ENCODE results near the gene IFI35. TPM values are rescaled to one million over a fixed set of nuclear protein-coding genes. Genes with fewer than 3 reads are reported as not detected.

Gene IFI35
- total RNA-seq, 4 donors from 2014 or later = 5.9 to 24.4 (median 13.6) TPM

- H3K9me3 ChIP-seq = no peaks in the 10 kb centered on the region
- TF ChIP-seq POLR2A (IDR thresholded peaks at IDR 0.05) (no peak), CTCF (IDR thresholded peaks at IDR 0.05) (no peak)
- H3K27ac ChIP-seq = no peak overlapping the region
- WGBS, 2 donors = 93 to 96% methylated on average over 5 to 7 of the region's 7 CpGs
- H3K27me3 ChIP-seq = no peaks in the 10 kb centered on the region
- no peak overlapping the region for H3K4me3 ChIP-seq
- H3K36me3 ChIP-seq = peaks cover 0 to 36% (median 0%) of the 10 kb centered on the region in 3 donors
- H3K4me1 ChIP-seq = no peaks in the 10 kb centered on the region
- intact Hi-C loops (cut with DNase I) = no loop called here
- no peak for DNase-seq
These were observed 49.5 kb downstream of the IFI35 start for GRCh38 chr17:43056051-43056450.

- H3K36me3 ChIP-seq = peaks cover 0 to 13% (median 0%) of the 10 kb centered on the region in 3 donors
- DNase-seq = no peak
- H3K27ac ChIP-seq = no peak overlapping the region
- no peaks in the 10 kb centered on the region for H3K9me3 ChIP-seq
- whole genome bisulfite sequencing, 2 donors = 88 to 96% methylated on average over 6 to 10 of the region's 10 CpGs
- no peaks in the 10 kb centered on the region for H3K4me1 ChIP-seq
- intact Hi-C loops (cut with DNase I) = no loop called here
- no peaks in the 10 kb centered on the region for H3K27me3 ChIP-seq
- TF ChIP-seq POLR2A (IDR thresholded peaks at IDR 0.05) = no peak
- TF ChIP-seq CTCF (IDR thresholded peaks at IDR 0.05) = no peak
- no peak overlapping the region for H3K4me3 ChIP-seq
These were observed 56.5 kb downstream of the IFI35 start for GRCh38 chr17:43062984-43063638.

Small RNAs within 50 kb of the gene (small RNA-seq; reads per million reads assigned to genes)
- 0 reads per million in 4 donors for gene AARSD1

Other genes starting within 250 kb of the IFI35 start
- gene RAMP2, start 245.6 kb upstream of the IFI35 start, total RNA-seq = 10 to 100 TPM in 2 of 4 donors, 1 to 10 TPM in 1, not detected in 1; 4.7 to 23.3 (median 11.8) TPM
- 10 to 100 TPM; 78.6 to 93.6 (median 83.0) TPM for gene VPS25, start 233.3 kb upstream of the IFI35 start, total RNA-seq
- gene WNK4, start 226.2 kb upstream of the IFI35 start, total RNA-seq = 10 to 100 TPM in 1 of 4 donors, 1 to 10 TPM in 1, under 1 TPM in 2; 0.40 to 14.7 (median 3.9) TPM
- 100 to 1,000 TPM in 1 of 4 donors, 10 to 100 TPM in 3; 76.4 to 101 (median 94.8) TPM for gene COA3, start 208.1 kb upstream of the IFI35 start, total RNA-seq
- gene CNTD1, start 207.9 kb upstream of the IFI35 start, total RNA-seq = not detected
- 100 to 1,000 TPM in 1 of 4 donors, 10 to 100 TPM in 3; 81.5 to 100 (median 84.5) TPM for gene BECN1, start 182.5 kb upstream of the IFI35 start, total RNA-seq
- gene PSME3, start 173.4 kb upstream of the IFI35 start, total RNA-seq = 100 to 1,000 TPM in 1 of 4 donors, 10 to 100 TPM in 3; 91.0 to 121 (median 93.7) TPM
- gene AOC2, start 162.2 kb upstream of the IFI35 start, total RNA-seq = 1 to 10 TPM in 2 of 4 donors, under 1 TPM in 2; 0.61 to 2.1 (median 1.2) TPM
- gene AOC3, start 155.6 kb upstream of the IFI35 start, total RNA-seq = 10 to 100 TPM in 1 of 4 donors, 1 to 10 TPM in 3; 3.3 to 24.0 (median 6.6) TPM
- gene G6PC1, start 106.0 kb upstream of the IFI35 start, total RNA-seq = not detected
- 10 to 100 TPM; 14.2 to 25.9 (median 22.6) TPM for gene AARSD1, start 42.3 kb upstream of the IFI35 start, total RNA-seq
- 1 to 10 TPM in 1 of 4 donors, under 1 TPM in 1, not detected in 2; 0.27 to 1.1 TPM for gene PTGES3L, start 26.7 kb upstream of the IFI35 start, total RNA-seq
- 1 to 10 TPM; 7.4 to 9.8 (median 8.5) TPM for gene RUNDC1, start 26.2 kb upstream of the IFI35 start, total RNA-seq
- gene RPL27, start 8.4 kb upstream of the IFI35 start, total RNA-seq = 1,000 to 10,000 TPM in 3 of 4 donors, 100 to 1,000 TPM in 1; 775 to 1,810 (median 1,289) TPM
- 100 to 1,000 TPM in 3 of 4 donors, 10 to 100 TPM in 1; 50.5 to 154 (median 110) TPM for gene VAT1, start 15.6 kb downstream of the IFI35 start, total RNA-seq
- under 1 TPM in 3 of 4 donors, not detected in 1; 0.30 to 0.76 (median 0.53) TPM for gene RND2, start 18.4 kb downstream of the IFI35 start, total RNA-seq
- gene BRCA1, start 118.6 kb downstream of the IFI35 start, total RNA-seq = 10 to 100 TPM in 2 of 4 donors, 1 to 10 TPM in 2; 6.3 to 20.7 (median 9.8) TPM
- gene NBR1, start 164.4 kb downstream of the IFI35 start, total RNA-seq = 10 to 100 TPM; 30.6 to 61.6 (median 42.0) TPM
- 1 to 10 TPM in 3 of 4 donors, under 1 TPM in 1; 0.27 to 2.5 (median 1.6) TPM for gene TMEM106A, start 205.1 kb downstream of the IFI35 start, total RNA-seq
- gene CCDC200, start 221.8 kb downstream of the IFI35 start, total RNA-seq = not detected
- gene RNU2-1, start 227.2 kb downstream of the IFI35 start, total RNA-seq = not detected